Measurements from ENCODE around the gene MALT1.
A peak's percentile ranks its signal among the peaks of the same experiment; 100 is the strongest.
"Not testable (repeated sequence)": the region's sequence is repeated elsewhere in the genome, so short reads cannot be mapped to it uniquely, and the experiment has no call there.

The MALT1 gene

DNA sequence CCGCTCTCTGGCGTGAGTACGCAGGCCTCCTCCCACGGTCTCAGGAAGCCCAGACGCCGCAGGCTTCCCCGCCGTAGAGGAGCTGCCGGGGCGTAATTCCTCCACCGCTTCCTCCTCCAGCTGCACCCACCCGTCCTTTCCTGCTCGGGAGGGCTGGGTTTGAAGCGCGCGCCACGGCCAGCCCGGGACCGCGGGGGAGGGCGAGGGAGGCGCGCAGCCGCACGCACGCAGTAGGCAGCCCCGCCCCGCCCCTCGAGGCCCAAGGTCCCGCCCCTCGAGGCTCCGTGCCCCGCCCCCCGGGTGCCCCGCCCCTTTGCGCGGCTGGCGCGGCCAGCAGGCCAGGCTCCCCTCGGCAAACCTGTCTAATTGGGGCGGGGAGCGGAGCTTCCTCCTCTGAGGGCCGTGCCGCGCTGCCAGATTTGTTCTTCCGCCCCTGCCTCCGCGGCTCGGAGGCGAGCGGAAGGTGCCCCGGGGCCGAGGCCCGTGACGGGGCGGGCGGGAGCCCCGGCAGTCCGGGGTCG is at the start of gene MALT1:
Gene MALT1 (plus strand): TSS at position 355 of the 521 bp plus-strand sequence. CDS start 179 bp downstream, outside the sequence.
- peak; percentile 97 for DNase-seq (ENCODE audit: low spot score)

- DNase-seq (ENCODE audit: low spot score) = no peak
Measured at GRCh38 chr18:58624011-58624410, 47.3 kb upstream of the MALT1 start.

GRCh38 chr18:58625839-58626238 is 45.4 kb upstream of the MALT1 start:
- no peak for DNase-seq (ENCODE audit: low spot score)

DNA sequence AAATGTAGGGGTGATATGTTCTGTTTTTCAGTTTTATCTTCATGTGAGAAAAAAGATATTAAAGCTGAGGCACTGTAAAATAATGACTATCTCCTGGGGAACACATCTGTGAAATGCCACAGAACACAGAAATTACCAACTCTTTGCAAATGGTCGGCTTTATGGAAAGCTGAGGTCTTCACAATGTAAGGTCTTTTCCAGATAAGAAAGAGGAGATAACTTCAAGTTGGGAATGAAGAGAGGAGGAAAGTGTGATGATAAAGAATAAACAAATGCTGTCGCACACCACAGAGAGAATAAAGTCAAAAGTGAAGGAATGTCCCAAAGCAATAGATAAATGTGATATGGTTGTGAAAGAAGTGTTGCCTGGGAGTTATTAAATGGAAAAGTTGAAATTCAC is 41.2 kb upstream of the MALT1 start:
- DNase-seq (ENCODE audit: low spot score) = no peak

GRCh38 chr18:58631301-58631700 is 40.0 kb upstream of the MALT1 start:
- DNase-seq (ENCODE audit: low spot score) = no peak

- DNase-seq (ENCODE audit: low spot score) = no peak
Measured at GRCh38 chr18:58632552-58632951, 38.7 kb upstream of the MALT1 start.

DNA sequence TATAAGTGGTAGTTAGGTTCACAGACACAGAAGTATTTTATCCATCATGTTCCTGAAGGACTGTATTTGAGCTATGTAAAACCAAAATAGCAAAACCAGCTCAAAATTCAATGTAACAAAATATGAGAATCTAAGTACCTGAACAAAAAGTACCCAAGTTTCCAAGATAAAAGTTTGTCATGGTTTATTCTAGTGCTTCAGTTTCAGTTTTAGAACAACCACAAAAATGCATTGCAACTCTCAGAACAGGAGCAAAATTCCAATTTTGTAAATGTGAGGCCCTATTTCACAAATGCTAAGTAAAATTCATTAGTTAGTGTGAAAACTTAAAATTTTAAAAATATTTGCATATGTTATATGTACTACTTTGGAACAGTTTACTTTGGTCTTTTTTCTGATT is 37.4 kb upstream of the MALT1 start:
- no peak for DNase-seq (ENCODE audit: low spot score)

DNA sequence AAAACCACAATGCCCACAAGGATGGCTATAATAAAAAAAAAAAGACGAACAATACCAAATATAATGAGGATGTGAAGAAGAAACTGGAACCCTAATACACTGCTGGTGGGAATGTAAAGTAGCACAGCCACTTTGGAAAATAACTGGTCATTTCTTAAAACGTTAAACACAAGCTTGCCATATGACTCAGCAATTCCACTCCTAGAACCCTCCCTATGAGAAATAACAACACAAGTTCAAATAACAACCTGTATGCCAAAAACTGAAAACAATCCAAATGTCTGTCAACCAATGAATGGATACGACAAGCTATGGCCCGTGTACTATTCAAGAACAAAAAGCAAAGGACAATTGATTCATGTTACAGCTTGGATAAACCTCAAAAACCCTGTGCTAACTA is 35.4 kb upstream of the MALT1 start:
- DNase-seq (ENCODE audit: low spot score) = peak; percentile 57

DNA sequence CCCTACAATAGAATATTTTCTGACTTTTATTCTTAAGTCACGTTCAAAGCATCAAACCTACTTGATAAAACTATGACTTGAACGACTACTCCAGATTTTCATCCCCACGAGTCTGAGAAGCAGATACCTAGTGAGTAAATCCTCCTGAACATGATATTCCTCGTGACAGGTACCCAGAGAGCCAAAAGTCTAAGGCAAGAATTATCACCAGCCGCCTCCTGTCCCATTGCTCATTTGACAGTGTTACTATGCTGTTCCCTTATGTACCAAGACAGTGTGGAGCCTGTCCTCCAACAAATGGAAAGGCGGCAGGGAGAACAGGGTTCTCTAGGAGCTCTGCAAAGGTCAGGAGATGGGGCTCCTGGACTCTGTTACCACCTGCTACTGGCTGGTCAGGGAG is 34.1 kb upstream of the MALT1 start:
- no peak for DNase-seq (ENCODE audit: low spot score)

DNA sequence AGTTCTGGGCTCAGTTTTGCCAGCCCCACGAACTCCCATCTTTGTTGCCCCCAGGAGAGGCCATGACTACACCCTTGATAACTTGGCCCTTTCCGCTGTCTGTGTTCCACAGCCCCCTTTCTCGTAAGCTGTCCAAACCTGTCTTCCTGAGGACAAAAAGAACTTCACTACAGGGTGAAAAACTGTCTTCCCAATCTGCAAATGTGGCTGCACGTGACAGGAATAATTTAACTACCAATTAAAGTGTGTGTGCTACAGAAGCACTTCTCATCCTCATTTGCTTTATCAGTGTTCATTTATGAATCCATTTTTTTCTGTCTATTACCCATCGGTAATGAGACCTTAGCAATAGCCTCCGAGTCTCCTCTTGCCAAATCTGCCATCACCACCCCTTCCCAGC is 33.3 kb upstream of the MALT1 start:
- no peak for DNase-seq (ENCODE audit: low spot score)

- no peak for DNase-seq (ENCODE audit: low spot score)
Measured at GRCh38 chr18:58638441-58638840, 32.8 kb upstream of the MALT1 start.

GRCh38 chr18:58639237-58639636 is 32.0 kb upstream of the MALT1 start:
- no peak for DNase-seq (ENCODE audit: low spot score)

DNA sequence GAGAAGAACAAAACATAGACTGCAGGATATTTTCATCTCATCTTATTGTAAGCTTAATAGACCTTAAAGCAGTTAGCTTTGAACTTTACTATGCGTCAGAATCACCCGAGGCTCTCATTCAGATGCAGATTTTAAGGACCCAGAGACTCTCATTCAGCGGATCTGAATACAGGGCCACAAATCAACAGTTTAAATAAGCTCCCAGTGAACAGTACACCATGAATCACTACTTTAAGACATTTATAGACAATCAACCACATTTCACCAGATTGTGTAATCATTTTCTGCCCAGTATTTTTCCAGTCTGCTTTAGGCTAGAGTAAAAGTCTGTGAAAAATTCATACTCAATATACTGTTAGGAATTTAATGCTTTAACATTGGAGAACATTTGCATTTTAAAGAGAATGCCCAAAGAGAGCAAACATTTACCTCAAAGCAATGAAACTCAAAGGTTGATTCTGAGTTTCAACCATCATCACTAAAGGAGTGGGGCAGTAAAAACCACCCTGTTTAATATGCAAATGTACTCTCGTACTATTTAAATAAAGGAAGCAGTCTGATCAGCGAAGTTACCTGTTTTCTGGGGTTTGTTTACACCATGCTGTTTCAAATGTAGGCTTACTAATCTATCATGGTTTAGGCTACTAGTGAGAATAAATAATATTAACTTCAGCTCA is 31.4 kb upstream of the MALT1 start:
- no peak for DNase-seq (ENCODE audit: low spot score)

DNA sequence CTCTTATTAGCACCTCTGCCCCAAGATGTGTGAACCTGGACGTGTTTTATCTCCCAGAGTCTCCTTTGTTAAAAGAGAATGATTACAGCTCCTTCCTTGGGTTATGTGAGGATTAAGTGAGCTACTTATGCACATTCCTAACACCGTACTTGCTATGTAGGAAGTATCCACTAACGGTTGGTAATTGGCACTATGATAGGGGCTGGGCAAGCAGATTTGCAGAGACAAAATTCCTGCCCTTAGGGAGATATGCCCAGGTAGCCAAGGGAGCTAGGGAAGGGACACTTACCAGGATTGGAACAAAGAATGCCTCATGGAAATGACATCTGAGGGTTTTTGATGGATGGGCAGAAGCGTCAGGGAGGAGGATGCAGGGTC is 30.8 kb upstream of the MALT1 start:
- DNase-seq (ENCODE audit: low spot score) = no peak

DNA sequence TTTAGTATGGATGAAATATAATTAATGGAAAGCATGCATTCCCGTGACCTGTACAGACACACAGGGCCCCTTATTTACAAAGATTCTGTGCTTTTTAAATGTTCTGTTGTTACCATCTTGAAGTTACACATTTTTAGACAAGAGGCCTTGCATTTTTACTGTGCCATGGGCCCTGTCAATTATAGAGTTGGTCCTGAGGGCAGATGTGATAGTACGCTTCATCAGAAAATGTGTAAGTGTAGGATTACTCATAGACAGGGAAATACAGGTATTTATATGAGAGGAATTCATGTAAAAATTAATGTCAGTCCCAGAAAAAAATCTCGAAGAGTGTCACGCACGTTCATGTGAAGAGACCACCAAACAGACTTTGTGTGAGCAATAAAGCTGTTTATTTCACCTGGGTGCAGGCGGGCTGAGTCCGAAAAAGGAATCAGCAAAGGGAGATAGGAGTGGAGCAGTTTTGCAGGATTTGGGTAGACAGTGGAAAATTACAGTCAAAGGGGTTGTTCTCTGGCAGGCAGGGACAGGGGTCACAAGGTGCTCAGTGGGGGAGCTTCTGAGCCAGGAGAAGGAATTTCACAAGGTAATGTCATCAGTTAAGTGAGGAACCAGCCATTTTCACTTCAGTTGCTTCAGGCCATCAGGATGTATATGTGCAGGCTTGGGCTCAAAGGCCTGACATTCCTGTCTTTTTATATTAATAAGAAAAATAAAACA is 30.2 kb upstream of the MALT1 start:
- DNase-seq (ENCODE audit: low spot score) = no peak

DNA sequence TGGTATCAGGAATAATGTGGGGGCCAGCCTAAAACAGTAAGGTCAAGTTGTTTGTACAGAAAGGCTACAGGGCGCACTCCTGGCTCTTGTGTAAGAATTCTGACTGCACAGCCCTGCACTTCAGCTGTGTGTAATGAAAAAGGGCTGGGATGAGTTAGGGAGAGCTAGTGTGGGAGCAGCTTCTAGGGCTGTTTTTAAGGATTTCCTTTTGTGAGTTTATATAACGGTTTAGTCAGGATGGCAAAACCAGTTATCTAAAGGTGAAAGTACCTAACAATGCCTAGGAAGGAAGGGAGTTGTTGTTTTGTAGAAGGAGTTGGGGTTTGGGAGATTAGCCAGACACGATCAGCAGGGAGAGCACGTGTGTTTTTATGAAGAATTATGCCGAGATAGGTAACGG is 27.7 kb upstream of the MALT1 start:
- not testable (repeated sequence) for DNase-seq (ENCODE audit: low spot score)

DNA sequence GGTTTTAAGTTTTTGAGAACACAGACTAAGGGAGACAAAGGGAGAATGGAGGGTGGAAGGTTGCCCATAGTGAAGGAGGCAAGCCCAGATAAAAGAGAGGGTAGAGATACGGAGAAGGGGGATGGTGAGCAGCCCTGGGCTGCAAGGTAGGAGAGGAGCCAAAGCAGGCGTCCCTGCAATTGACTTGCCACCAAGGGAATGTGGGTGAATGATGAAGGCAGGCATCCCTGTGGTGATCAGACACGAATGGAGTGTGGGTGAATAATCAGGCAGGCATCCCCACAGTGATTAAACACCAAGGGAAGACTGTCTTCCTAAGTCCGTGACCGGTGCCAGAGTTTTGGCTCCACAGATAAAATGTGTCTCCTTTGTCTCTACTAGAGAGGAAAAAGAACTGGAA is 25.9 kb upstream of the MALT1 start:
- DNase-seq (ENCODE audit: low spot score) = no peak

GRCh38 chr18:58646334-58646862 is 24.9 kb upstream of the MALT1 start:
- DNase-seq (ENCODE audit: low spot score) = no peak

- DNase-seq (ENCODE audit: low spot score) = peak; percentile 78
Measured at GRCh38 chr18:58649966-58650816, 21.1 kb upstream of the MALT1 start.

DNA sequence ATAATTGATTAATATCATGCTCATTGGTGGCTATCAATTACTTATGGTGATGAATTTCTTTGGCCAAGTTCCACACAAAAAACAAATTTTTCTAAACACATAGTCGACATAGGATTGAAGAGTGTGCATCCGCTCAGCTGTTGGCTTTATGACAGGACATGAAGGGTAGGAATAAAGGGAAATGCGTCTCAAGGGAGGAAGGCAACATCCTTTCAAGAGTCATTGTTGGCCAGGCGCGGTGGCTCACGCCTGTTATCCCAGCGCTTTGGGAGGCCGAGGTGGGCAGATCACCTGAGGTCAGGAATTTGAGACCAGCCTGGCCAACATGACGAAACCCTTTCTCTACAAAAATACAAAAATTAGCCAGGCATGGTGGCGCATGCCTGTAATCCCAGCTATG is 20.4 kb upstream of the MALT1 start:
- not testable (repeated sequence) for DNase-seq (ENCODE audit: low spot score)

DNA sequence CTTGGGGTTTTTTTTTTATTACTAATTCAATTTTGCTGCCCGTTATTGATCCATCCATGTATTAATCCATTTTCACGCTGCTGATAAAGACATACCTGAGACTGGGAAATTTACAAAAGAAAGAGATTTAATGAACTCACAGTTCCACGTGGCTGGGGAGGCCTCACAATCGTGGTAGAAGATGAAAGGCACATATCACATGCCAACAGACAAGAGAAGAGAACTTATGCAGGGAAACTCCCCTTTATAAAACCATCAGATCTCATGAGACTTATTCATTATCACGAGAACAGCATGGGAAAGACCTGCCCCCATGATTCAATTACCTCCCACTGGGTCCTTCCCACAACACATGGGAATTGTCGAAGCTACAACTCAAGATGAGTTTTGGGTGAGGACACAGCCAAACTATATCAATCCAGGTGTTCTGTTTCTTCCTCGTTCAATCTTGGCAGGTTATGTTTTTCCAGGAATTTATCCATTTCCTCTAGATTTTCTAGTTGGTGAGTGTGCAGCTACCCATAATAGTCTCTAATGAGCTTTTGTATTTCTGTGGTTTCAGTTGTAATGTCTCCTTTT is 18.0 kb upstream of the MALT1 start:
- DNase-seq (ENCODE audit: low spot score) = not testable (repeated sequence)
